Stomach (tissue), 9 donors: Measurements from ENCODE around the gene FOXC2. TPM values are rescaled to one million over a fixed set of nuclear protein-coding genes. Genes with fewer than 3 reads are reported as not detected.
A peak's percentile ranks its signal among the peaks of the same experiment; 100 is the strongest.

Experiments
- DNase-seq, 2 donors: peaks; one replicate each; pipeline versions ENCODE4 v3.0.0 to v3.0.0-alpha.2; 2013 to 2019
- H3K27ac ChIP-seq, 5 donors: fragments of 200-600 bp in 4 of 5; sonication (generic) in 4 of 5; one replicate each; pipeline ENCODE4 v1.5.1; 2013 to 2019; ENCODE audit warnings: mild to moderate bottlenecking in 1 of 5, moderate library complexity in 1 of 5
- H3K27me3 ChIP-seq, 3 donors: fragments of 200-600 bp; sonication (generic); one replicate each; pipeline ENCODE4 v1.5.1; 2017 to 2019; ENCODE audit warnings: mixed run types in 1 of 3
- H3K36me3 ChIP-seq, 4 donors: fragments of 200-600 bp; sonication (generic); 1 replicate in 3 of 4; 2 replicates in 1 of 4; pipeline ENCODE4 v1.5.1; 2016 to 2019
- H3K4me1 ChIP-seq, 4 donors: fragments of 200-600 bp; sonication (generic); one replicate each; pipeline ENCODE4 v1.5.1; 2016 to 2019
- H3K4me3 ChIP-seq, 4 donors: fragments of 200-600 bp; sonication (generic) in 3 of 4; one replicate each; pipeline ENCODE4 v1.5.1; 2016 to 2019; ENCODE audit warnings: mild to moderate bottlenecking in 1 of 4
- H3K9me3 ChIP-seq, 4 donors: fragments of 200-600 bp; sonication (generic); one replicate each; pipeline ENCODE4 v1.5.1; 2016 to 2019
- EP300 ChIP-seq: sonication (generic); formaldehyde crosslinking; IDR thresholded peaks from one replicate; pipeline ENCODE4 v1.6.1; 2017; ENCODE audit warnings: antibody characterized with exemption
- POLR2A ChIP-seq, 4 donors: fragments of 450-650 bp; IDR thresholded peaks; one replicate each; pipeline ENCODE4 v1.6.1; 2016; ENCODE audit warnings: antibody characterized with exemption in 4 of 4, control low read depth in 2 of 4, mild to moderate bottlenecking in 1 of 4, moderate library complexity in 1 of 4
- POLR2AphosphoS5 ChIP-seq, 3 donors: sonication (generic); formaldehyde crosslinking; IDR thresholded peaks; one replicate each; pipeline ENCODE4 v1.6.1; 2016; ENCODE audit warnings: antibody characterized with exemption in 3 of 3
- WGBS, 5 donors: extraction: QIAGEN DNeasy Blood & Tissue Kit in 3 of 5; methylation state at CpG; one replicate each; pipeline versions ENCODE4 v1.1.5 to v1.1.7; 2013 to 2018; 5-methylcytosine and 5-hydroxymethylcytosine counted together
- intact Hi-C: fragments of 100-400 bp; cut with DNase I; formaldehyde crosslinking; loops from one replicate; pipeline ENCODE4 v1.15.1; 2023; ENCODE audit warnings: low total_unique reads
- polyA plus RNA-seq, 3 donors: library from polyadenylated mRNA; stranded (reverse); fragments of 200-250 nt; gene quantifications; one replicate each; pipeline ENCODE4 v1.2.3, GENCODE V29; 2013
- total RNA-seq, 5 donors: library from RNA; depleted of rRNA; stranded (reverse); fragments of >200 nt; gene quantifications; one replicate each; pipeline versions ENCODE4 v1.1.0 to v1.2.3, GENCODE V29; 2014 to 2016
- TF ChIP-seq, protein P1 (sequence below), 7 experiments: fragments of 450-650 bp in 4 of 7; fragments of 200-600 bp in 3 of 7; sonication (generic) in 3 of 7; IDR thresholded peaks; one replicate each; pipeline ENCODE4 v1.5.1; 2016 to 2019; ENCODE audit warnings: antibody characterized with exemption in 7 of 7, control low read depth in 2 of 7, mild to moderate bottlenecking in 1 of 7
- donor health status: healthy with polysubstance abuse.
- donor health status: Bipolar disorder and iron deficiency.
- donor health status: healthy.

The FOXC2 gene
- total and polyA plus RNA-seq, 8 donors: 0.08 to 0.18 (median 0.12) TPM; not detected in 5

- H3K27ac ChIP-seq: peak within 1 kb of the TSS; percentile 61 to 78 (median 70)
- intact Hi-C loops: no loop called here
- H3K4me1 ChIP-seq: peaks cover 9 to 37% (median 28%) of the 10 kb centered on the region in 4 donors
- H3K27me3 ChIP-seq: peaks cover 20 to 91% (median 66%) of the 10 kb centered on the region in 3 donors
- peak in 1 of 3 donors; percentile 72 for TF ChIP-seq POLR2AphosphoS5 (IDR thresholded peaks at IDR 0.05)
- no peak for TF ChIP-seq POLR2A (IDR thresholded peaks at IDR 0.05)
- no peaks in the 10 kb centered on the region for H3K36me3 ChIP-seq
- no peaks in the 10 kb centered on the region for H3K9me3 ChIP-seq
- DNase-seq: peak in 1 of 2 donors; percentile 69
- H3K4me3 ChIP-seq: peak within 1 kb of the TSS; percentile 19 to 44 (median 28)
- 18 to 38% (median 25%) methylated on average over 13 of the region's 13 CpGs for WGBS, 5 donors
Observed at GRCh38 chr16:86578061-86578599, 11.5 kb downstream of the FOXC2 start, which contains the start of gene FOXL1. TSS of gene FOXL1 (plus strand) at chr16:86578549. CDS start at chr16:86578724, 175 bp downstream.

GRCh38 chr16:86578611-86579267 lies 12.1 kb downstream of the FOXC2 start:
- intact Hi-C loops: no loop called here
- WGBS, 5 donors: 3 to 15% (median 7%) methylated on average over 28 to 69 of the region's 69 CpGs
- TF ChIP-seq POLR2AphosphoS5 (IDR thresholded peaks at IDR 0.05) (no peak), EP300 (no peak), POLR2A (IDR thresholded peaks at IDR 0.05) (no peak)
- TF ChIP-seq, protein P1, sequence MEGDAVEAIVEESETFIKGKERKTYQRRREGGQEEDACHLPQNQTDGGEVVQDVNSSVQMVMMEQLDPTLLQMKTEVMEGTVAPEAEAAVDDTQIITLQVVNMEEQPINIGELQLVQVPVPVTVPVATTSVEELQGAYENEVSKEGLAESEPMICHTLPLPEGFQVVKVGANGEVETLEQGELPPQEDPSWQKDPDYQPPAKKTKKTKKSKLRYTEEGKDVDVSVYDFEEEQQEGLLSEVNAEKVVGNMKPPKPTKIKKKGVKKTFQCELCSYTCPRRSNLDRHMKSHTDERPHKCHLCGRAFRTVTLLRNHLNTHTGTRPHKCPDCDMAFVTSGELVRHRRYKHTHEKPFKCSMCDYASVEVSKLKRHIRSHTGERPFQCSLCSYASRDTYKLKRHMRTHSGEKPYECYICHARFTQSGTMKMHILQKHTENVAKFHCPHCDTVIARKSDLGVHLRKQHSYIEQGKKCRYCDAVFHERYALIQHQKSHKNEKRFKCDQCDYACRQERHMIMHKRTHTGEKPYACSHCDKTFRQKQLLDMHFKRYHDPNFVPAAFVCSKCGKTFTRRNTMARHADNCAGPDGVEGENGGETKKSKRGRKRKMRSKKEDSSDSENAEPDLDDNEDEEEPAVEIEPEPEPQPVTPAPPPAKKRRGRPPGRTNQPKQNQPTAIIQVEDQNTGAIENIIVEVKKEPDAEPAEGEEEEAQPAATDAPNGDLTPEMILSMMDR (IDR thresholded peaks at IDR 0.05): no peak

DNA sequence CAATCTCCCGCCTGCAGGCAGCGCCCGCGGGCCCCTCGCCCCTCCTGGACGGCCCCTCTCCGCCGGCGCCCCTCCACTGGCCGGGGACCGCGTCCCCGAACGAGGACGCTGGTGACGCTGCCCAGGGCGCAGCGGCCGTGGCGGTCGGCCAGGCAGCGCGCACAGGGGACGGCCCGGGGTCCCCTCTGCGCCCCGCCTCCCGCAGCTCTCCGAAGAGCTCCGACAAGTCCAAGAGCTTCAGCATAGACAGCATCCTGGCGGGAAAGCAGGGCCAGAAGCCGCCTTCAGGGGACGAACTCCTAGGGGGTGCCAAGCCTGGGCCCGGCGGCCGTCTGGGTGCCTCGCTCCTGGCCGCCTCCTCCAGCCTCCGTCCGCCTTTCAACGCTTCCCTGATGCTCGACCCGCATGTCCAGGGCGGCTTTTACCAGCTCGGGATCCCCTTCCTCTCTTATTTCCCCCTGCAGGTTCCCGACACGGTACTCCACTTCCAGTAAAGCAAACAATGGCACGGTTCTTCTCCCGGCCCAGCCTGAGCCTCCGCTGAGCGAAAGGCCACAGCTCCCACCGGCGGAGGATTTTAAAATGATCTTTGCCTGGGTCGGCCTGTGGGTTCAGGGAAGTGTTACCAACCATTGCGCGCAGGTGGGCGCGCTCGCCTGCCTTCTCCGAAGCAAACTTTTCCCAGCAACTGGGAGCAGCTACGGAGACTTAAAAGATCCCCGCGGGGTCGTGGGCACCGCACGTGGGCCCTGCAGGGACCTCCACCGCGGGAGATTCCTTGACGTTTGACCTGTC lies 12.8 kb downstream of the FOXC2 start:
- intact Hi-C loops: no loop called here
- Histone ChIP-seq H3K4me1 (peaks cover 9 to 37% (median 28%) of the 10 kb centered on the region in 4 donors), H3K27me3 (peaks cover 20 to 91% (median 61%) of the 10 kb centered on the region in 3 donors), H3K9me3 (no peaks in the 10 kb centered on the region), H3K4me3 (peak overlapping the region; percentile 19 to 44 (median 28)), H3K36me3 (no peaks in the 10 kb centered on the region), H3K27ac (peak overlapping the region; percentile 61 to 78 (median 70))
- TF ChIP-seq, protein P1 (IDR thresholded peaks at IDR 0.05): no peak
- TF ChIP-seq POLR2A (IDR thresholded peaks at IDR 0.05) (no peak), POLR2AphosphoS5 (IDR thresholded peaks at IDR 0.05) (no peak), EP300 (no peak)
- no peak for DNase-seq
- 7 to 21% (median 13%) methylated on average over 36 to 69 of the region's 69 CpGs for WGBS, 5 donors

More at GRCh38 chr16:86578611-86579267, 12.1 kb downstream of the FOXC2 start:
- Histone ChIP-seq H3K4me1 (peaks cover 9 to 37% (median 28%) of the 10 kb centered on the region in 4 donors), H3K4me3 (peak overlapping the region; percentile 19 to 44 (median 28)), H3K9me3 (no peaks in the 10 kb centered on the region), H3K36me3 (no peaks in the 10 kb centered on the region), H3K27ac (peak overlapping the region; percentile 61 to 78 (median 70)), H3K27me3 (peaks cover 20 to 91% (median 65%) of the 10 kb centered on the region in 3 donors)
- DNase-seq: peak in 1 of 2 donors; percentile 45

- 31 to 64% (median 34%) methylated on average over 18 to 19 of the region's 19 CpGs for WGBS, 5 donors
- no peak for DNase-seq
- intact Hi-C loops: no loop called here
- Histone ChIP-seq H3K4me1 (peaks cover 9 to 36% (median 28%) of the 10 kb centered on the region in 4 donors), H3K36me3 (no peaks in the 10 kb centered on the region), H3K4me3 (peak overlapping the region; percentile 4 to 44 (median 25)), H3K27me3 (peaks cover 20 to 88% (median 55%) of the 10 kb centered on the region in 3 donors), H3K9me3 (no peaks in the 10 kb centered on the region), H3K27ac (peak overlapping the region in 3 of 5 donors; percentile 61 to 75 (median 70))
- no peak for TF ChIP-seq POLR2A (IDR thresholded peaks at IDR 0.05)
- TF ChIP-seq EP300: no peak
- TF ChIP-seq, protein P1 (IDR thresholded peaks at IDR 0.05): no peak
- TF ChIP-seq POLR2AphosphoS5 (IDR thresholded peaks at IDR 0.05): no peak
Observed at GRCh38 chr16:86580063-86580790, 13.6 kb downstream of the FOXC2 start.
